ENCODE results near the gene RASGRP4. TPM values are rescaled to one million over a fixed set of nuclear protein-coding genes. Genes with fewer than 3 reads are reported as not detected.

Gene RASGRP4
- total and polyA plus RNA-seq, 10 of the 15 experiments (the other 5 are each of a cell fraction or from before 2014, with no cell fraction given) = 0.24 to 7.4 (median 3.3) TPM

- peaks cover 0 to 2% of the 10 kb centered on the region in 2 experiments; a peak in 3 of 4 replicates for H3K27me3 ChIP-seq (replicated peaks in 1 of 2; ENCODE audit: control insufficient read depth in 2 of 2, insufficient read depth in 2 of 2, low read length in 1 of 2)
- no peak overlapping the region for H3K27ac ChIP-seq (ENCODE audit: control insufficient read depth, insufficient read depth)
- CTCF ChIA-PET = no interaction called here
- no TSS peak for BruUV-seq (replicated peaks)
- peak overlapping the region; percentile 71; the same call in 1 of the 2 replicates for H3K4me3 ChIP-seq
- H2AFZ ChIP-seq (ENCODE audit: control insufficient read depth, low read depth, low read length) = peak overlapping the region; percentile 77
- no peaks in the 10 kb centered on the region for H3K36me3 ChIP-seq (ENCODE audit: control insufficient read depth in 2 of 2, insufficient read depth in 2 of 2, low read length in 1 of 2)
- H3K79me2 ChIP-seq (ENCODE audit: control insufficient read depth, insufficient read depth, low read length) = no peaks in the 10 kb centered on the region
- DNase-seq (ENCODE audit: low read depth, low spot score) (no peak), ATAC-seq (peak; percentile 63), FAIRE-seq (no peak)
- RAD21 ChIA-PET (ENCODE audit: unreplicated experiment) = no interaction called here
- WGBS (ENCODE audit: insufficient coverage, insufficient replicate concordance, low lambda C conversion rate, missing lambda C conversion rate) = 4% methylated on average over 65 of the region's 68 CpGs
- no peaks in the 10 kb centered on the region for H3K9me3 ChIP-seq (replicated peaks; ENCODE audit: control insufficient read depth, insufficient read depth, low read length)
- H3K9ac ChIP-seq (ENCODE audit: control insufficient read depth, insufficient read depth, low read length) = no peak overlapping the region; the same call in 1 of the 2 replicates
- H4K20me1 ChIP-seq (ENCODE audit: control insufficient read depth, insufficient read depth) = no peaks in the 10 kb centered on the region
- intact Hi-C loops (cut with micrococcal nuclease; ENCODE audit: unreplicated experiment) (no loop called here), in situ Hi-C loops (cut with MboI) (no loop called here)
- peak overlapping the region; percentile 95 for H3K4me2 ChIP-seq (ENCODE audit: control insufficient read depth, insufficient read depth)
- no peaks in the 10 kb centered on the region; the same call in 1 of the 2 replicates for H3K4me1 ChIP-seq (ENCODE audit: control insufficient read depth, insufficient read depth, low read length)
- TF ChIP-seq EGR1 (IDR thresholded peaks at IDR 0.05; ENCODE audit: borderline replicate concordance in 1 of 2, low read depth in 2 of 2, low read length in 2 of 2) (0 out of 3 replicates have a peak, but pooled peaks of 1 of the 2 experiments have one; percentile 16), RUNX3 (IDR thresholded peaks at IDR 0.05; ENCODE audit: low read length) (no peak)
- SMC1A ChIA-PET (ENCODE audit: uncharacterized antibody, unreplicated experiment) = no interaction called here
- POLR2A ChIA-PET = no interaction called here
These were observed 63.7 kb downstream of the RASGRP4 start for GRCh38 chr19:38362076-38362945.

DNA sequence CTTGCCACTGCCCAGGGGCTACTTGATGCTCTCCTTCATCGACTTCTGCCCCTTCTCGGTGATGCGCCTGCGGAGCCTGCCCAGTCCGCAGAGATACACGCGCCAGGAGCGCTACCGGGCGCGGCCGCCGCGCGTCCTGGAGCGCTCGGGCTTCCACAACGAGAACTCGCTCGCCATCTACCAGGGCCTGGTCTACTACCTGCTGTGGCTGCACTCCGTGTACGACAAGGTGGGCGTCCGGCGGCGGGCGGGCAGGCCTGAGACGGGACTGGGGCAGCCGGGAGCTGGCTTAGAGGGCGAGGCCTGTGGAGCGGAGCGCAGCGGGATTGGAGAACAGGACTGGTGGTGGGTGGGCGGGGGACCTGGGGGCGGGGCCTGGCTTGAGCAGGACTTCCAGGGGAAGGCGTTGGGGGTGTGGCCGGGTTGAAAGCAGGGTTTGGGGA, 64.4 kb downstream of the RASGRP4 start:
- H3K9ac ChIP-seq (ENCODE audit: control insufficient read depth, insufficient read depth, low read length) = no peak overlapping the region; the same call in 1 of the 2 replicates
- no TSS peak for BruUV-seq (replicated peaks)
- DNase-seq (ENCODE audit: low read depth, low spot score) = no peak

More for the DNA sequence above, 64.4 kb downstream of the RASGRP4 start:
- ChIA-PET SMC1A (ENCODE audit: uncharacterized antibody, unreplicated experiment) (no interaction called here), CTCF (no interaction called here), RAD21 (ENCODE audit: unreplicated experiment) (no interaction called here), POLR2A (no interaction called here)
- no peaks in the 10 kb centered on the region for H3K9me3 ChIP-seq (replicated peaks; ENCODE audit: control insufficient read depth, insufficient read depth, low read length)
- peak overlapping the region; percentile 71; the same call in 1 of the 2 replicates for H3K4me3 ChIP-seq
- H3K27ac ChIP-seq (ENCODE audit: control insufficient read depth, insufficient read depth) = no peak overlapping the region
- no peaks in the 10 kb centered on the region for H3K79me2 ChIP-seq (ENCODE audit: control insufficient read depth, insufficient read depth, low read length)
- peaks cover 0 to 2% of the 10 kb centered on the region in 2 experiments; a peak in 3 of 4 replicates for H3K27me3 ChIP-seq (replicated peaks in 1 of 2; ENCODE audit: control insufficient read depth in 2 of 2, insufficient read depth in 2 of 2, low read length in 1 of 2)
- peak overlapping the region; percentile 95 for H3K4me2 ChIP-seq (ENCODE audit: control insufficient read depth, insufficient read depth)
- no peak for FAIRE-seq
- no peaks in the 10 kb centered on the region for H4K20me1 ChIP-seq (ENCODE audit: control insufficient read depth, insufficient read depth)
- ATAC-seq = peak; percentile 82
- 7% methylated on average over 29 of the region's 37 CpGs for WGBS (ENCODE audit: insufficient coverage, insufficient replicate concordance, low lambda C conversion rate, missing lambda C conversion rate)
- TF ChIP-seq RUNX3 (IDR thresholded peaks at IDR 0.05; ENCODE audit: low read length) = no peak
- TF ChIP-seq RAD21 (IDR thresholded peaks at IDR 0.05; ENCODE audit: insufficient read depth, low read depth, low read length) = no peak
- no peak for TF ChIP-seq SP1 (IDR thresholded peaks at IDR 0.05; ENCODE audit: low read depth, low read length)
- TF ChIP-seq HDAC2 (IDR thresholded peaks at IDR 0.05) = no peak
- TF ChIP-seq CTCF (IDR thresholded peaks at IDR 0.05 in 2 of 3, conservative IDR thresholded peaks at IDR 0.05 in 1 of 3; ENCODE audit: control insufficient read depth in 2 of 3, extremely low read depth in 1 of 3, insufficient read depth in 1 of 3, low read depth in 3 of 3, low read length in 3 of 3) = peak in 2 of 3 experiments; percentile 9 to 15; a peak in 1 of 6 replicates
- TF ChIP-seq BACH1 (IDR thresholded peaks at IDR 0.05; ENCODE audit: borderline replicate concordance) = no peak
- TF ChIP-seq HDAC6 (IDR thresholded peaks at IDR 0.05; ENCODE audit: unreplicated experiment) = peak; percentile 31
- TF ChIP-seq ATF3 (IDR thresholded peaks at IDR 0.05; ENCODE audit: borderline replicate concordance, extremely low read depth, low read depth, low read length) = no peak
- H2AFZ ChIP-seq (ENCODE audit: control insufficient read depth, low read depth, low read length) = peak overlapping the region; percentile 77
- in situ Hi-C loops (cut with MboI) = no loop called here
- intact Hi-C loops (cut with micrococcal nuclease; ENCODE audit: unreplicated experiment) = no loop called here
- no peaks in the 10 kb centered on the region; the same call in 1 of the 2 replicates for H3K4me1 ChIP-seq (ENCODE audit: control insufficient read depth, insufficient read depth, low read length)
- H3K36me3 ChIP-seq (ENCODE audit: control insufficient read depth in 2 of 2, insufficient read depth in 2 of 2, low read length in 1 of 2) = no peaks in the 10 kb centered on the region

Measured in GM12878 (cell line).